Hematopoietic multipotent progenitor cell treated with erythropoietin and hydrocortisone succinate and interleukin-3 and kit ligand, for 4 days (in vitro differentiated cells): ENCODE results near the gene TMED10.

Source experiments
- DNase-seq: peaks from one replicate; pipeline ENCODE4 v3.0.0-alpha.2; 2015

The TMED10 gene

GRCh38 chr14:75081660-75082229 lies 94.7 kb downstream of the TMED10 start:
- DNase-seq, result no peak
